RKO (cell line): ENCODE measurements around the gene FCGR2B.
"Not testable (repeated sequence)": the region's sequence is repeated elsewhere in the genome, so short reads cannot be mapped to it uniquely, and the experiment has no call there.

Experiments
- DNase-seq: peaks from one replicate; pipeline ENCODE4 v3.0.0-alpha.2; 2016; ENCODE audit warnings: low spot score

Gene FCGR2B

DNA sequence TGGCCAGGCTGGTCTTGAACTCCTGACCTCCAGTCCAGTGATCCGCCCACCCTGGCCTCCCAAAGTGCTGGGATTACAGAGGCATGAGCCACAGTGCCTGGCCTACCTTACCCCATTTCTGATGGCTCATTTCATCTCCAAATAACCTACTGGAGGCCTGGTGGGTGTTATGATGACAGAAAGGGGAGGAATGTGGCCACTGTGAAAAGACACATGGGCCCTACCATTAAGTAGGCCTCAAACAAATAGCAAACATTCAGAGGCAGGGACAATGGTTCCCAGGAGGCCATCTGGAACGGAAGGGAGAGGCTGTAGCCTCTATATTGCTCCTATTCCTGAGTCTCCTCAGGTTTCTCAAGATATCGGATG, 43.2 kb downstream of the FCGR2B start:
- DNase-seq = no peak

DNA sequence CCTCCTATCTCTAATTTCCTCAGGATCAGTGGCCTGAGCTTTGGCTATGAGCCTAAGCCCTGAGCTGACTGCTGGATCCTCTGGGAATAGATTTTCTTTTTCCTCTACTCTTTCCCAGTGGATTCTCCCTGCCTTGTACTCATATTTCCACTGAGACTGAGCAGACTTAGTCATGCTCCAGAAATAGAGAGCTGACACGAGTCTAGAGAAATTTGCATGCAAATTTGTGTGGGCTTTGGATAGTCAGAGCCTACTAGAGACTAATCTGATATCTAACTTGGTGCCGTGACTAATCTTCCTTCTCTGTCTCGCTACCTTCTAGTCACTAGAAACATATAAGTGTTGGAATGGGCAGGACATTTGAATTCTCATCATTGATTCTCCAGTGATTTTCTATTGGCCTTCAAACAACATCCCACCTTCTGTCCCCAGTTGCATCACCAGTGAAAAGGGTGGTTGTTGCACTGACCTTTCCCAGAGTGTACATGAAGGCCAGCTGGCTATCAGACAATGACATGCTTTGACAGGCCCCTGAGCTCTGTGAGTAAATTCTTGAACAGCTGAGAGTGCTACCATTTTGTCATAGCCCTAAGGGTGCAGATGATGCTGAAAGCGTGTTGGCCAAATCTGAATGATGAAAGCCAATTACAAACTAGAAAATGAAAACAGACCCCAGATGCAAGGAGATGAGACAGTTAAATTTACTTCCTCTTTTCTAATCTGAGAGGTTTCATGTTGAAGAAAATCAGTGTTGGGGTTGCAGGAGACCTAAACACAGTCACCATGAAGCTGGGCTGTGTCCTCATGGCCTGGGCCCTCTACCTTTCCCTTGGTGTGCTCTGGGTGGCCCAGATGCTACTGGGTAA, 43.8 kb downstream of the FCGR2B start, which contains the start of gene FCRLA:
FCRLA (plus strand) TSS at position 748 of the 866 bp plus-strand sequence; CDS start at position 784, 36 bp downstream.
- peak; percentile 87 for DNase-seq

DNA sequence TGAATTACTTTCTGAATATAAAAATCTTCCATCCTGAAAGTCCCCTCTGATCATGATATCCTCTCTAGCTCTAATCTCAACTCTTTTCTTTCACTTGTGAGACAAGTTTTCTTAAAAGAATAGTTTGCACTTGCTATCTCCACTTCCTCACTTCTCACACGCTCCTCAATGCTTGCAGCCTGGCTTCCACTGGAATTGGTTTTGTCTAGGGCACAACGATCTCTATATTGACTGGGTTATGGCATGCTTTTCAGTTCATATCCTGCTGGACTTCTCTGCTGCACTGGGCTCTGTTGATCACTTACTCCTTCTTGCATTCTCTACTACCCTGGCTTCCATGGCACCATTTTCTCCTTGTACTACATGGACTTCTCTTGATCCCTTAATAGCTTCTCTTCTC, 44.6 kb downstream of the FCGR2B start:
- no peak for DNase-seq

DNA sequence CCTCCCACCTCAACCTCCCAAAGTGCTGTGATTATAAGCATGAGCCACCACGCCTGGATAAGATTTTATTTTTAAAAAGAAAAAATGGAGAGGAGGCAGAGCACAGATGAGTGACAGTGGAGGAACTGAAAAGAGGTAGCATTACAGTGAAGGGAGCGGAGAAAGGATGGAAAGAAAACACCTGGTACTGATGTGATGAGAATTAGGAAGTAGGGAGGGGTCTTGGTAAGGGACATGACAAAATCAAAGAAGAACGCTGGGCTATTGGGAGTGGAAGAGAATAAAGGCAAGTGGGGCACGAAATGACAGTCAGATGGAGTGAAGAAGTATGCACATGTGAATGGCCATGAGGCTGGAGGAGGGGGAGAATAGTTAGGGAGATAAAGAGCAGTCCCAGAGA, 46.4 kb downstream of the FCGR2B start:
- no peak for DNase-seq

DNA sequence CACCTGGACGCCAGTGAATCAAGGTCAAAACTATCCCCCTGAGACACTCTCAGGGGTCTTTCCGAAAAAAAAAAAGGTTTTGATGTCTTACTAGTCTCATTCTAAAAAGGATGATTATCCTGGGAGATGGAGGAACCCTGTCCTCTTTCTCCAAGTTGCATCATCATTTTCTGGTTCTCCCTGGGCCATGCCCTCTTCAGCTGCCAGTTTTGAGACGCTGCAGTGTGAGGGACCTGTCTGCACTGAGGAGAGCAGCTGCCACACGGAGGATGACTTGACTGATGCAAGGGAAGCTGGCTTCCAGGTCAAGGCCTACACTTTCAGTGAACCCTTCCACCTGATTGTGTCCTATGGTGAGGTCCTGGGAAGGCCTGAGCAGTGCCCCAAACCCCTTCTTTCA, 47.6 kb downstream of the FCGR2B start:
- no peak for DNase-seq

DNA sequence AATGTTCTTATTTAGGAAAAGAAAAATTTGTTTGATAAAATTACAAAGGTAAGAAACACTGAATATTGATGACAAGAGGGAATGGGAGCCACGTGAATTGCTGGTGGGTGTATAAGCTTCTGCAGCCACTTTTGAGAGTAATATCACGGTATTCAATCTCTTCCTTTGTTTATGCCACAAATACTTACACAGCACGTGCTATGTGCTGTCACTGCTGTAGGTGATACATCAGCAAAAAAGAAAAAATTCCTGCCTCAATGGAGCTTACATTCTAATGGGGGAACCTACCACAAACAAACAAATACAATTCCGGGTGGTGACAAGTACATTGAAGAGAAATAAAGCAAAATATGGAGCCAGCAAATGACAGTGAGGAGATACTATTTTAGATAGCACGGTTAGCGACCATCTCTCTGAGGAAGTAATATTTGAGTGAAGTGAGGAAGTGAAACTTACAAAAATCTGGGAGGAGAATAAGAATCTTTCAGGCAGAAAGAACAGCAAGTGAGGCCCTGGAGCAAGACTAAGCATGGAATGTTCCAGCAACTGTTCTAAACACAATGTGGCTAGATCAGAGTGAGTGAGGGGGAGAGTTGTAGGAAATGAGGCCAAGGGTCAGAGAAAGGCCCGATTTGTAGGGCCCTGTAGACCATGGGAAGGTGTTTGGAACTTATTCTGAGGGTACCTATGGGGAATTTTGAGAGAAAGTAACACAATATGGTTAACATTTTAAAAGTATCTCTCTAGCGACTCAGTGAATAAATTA, 55.8 kb downstream of the FCGR2B start:
- DNase-seq = no peak

DNA sequence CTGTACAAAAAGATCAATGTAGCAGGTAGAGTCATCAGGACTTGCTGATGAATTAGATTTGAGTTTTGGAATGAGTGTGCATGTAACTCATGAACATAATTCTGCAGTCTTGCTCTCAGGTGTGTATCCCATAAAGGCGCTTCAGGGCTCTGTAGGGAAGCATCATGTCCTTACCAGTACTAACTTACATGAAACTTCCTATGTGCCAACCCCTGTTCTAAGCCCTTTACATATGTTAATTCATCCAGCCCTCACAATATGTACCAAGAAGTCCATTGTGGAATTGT, 56.3 kb downstream of the FCGR2B start:
- no peak for DNase-seq

DNA sequence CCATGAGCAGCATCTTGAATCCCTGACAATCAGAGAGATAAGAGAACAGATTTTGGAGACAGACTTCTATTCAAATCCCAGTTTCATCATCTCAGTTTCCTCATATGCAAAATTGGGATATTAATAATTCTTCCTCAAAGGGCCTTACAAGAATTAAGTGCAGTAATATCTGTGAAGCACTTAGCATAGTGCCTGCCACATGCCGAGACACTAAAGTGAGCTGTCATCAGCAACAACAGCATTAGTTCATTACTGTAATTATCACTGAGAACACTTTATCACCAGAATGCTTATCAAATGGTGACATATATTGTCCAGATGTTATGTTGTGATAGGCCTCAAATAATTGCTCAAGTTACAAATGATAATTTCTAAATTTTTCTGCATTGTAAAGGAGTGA, 57.5 kb downstream of the FCGR2B start:
- DNase-seq = no peak

DNA sequence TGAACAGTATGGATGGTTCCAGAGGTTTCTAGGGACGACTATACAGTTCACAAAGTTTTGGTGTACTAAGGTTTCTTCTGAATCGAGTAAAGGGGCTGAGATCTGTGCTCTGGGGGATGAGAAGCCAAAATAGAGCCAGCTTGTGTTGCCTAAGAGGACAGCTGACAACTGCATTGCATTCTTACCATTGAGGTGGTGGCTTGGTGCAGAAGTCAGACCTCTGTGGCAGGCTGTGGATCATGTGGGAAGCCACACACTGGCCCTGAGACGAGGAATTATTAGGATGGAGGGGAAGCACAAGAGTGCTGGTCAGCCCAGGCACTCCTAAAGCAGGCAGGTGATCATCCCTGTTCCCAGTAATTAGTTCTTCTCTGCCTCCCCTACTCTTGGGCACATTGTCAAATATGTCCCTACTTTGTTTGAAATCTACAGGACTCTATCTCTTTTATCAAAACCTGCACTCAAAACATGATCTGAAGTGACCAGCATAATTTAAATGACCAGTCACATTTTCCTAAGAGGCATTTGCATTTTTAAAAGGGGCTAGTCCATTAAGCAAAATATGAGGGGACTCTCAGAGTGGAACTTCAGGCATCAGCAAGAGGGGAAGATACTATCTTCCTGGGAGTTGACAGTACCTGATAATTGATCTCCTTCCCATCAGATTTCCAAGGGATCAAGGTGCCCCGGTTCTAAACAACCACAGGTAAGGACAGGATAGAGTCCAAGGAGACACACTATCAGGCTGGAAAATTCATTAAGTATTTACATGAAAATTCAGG, 58.2 kb downstream of the FCGR2B start, which contains the start of gene FCRLB:
FCRLB (plus strand) TSS at position 589 of the 782 bp plus-strand sequence. CDS start 1,129 bp downstream, outside the sequence.
- DNase-seq = no peak

DNA sequence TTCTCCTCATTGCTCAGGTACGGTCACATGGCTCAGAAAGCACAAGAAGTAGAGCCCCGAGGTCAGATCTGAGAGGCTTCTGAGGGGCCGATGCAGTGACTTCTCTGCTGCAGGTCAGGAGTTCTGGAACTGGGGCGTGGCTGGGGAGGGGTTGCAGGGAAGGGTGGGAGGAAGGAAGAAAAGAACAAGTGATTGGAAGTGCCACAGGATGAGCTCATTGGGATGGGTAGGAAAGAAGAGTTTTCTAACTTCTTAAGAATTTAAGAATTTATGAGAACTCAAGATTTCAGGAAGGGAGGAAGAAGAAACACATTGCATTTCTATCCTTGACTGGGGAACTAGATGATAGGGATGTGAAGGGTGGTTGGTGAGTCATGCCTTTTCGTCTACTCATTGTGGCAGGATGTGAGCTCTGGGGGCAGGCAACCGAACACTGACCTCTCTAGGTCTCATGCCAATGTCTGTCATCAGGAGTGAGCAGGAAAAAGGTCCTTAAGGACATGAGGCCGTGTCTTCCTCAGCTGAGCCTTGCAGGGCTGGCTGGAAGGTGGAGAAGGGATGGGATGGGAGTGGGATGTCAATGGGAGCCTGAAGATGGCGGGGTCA, 58.9 kb downstream of the FCGR2B start:
- DNase-seq = peak; percentile 71

DNA sequence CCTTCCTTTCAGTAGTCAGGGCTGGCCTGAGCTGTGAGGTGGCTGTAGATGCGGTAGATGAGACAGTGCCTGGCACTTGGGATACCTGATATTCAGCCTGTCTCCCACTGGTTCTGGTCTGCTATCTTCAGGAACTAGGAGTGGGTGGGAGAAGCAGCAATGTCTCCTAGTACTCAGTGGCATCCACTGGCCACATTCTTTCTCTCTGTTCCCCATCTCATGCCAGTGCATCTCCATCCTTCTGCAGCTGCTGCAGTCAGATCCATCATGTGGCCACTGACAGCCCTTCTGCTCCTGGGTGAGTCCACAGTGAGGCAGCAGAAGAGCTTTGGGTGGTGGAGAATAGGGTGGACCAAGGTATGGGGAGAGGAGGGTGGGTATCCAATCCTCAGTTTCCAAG, 59.5 kb downstream of the FCGR2B start:
- no peak for DNase-seq

DNA sequence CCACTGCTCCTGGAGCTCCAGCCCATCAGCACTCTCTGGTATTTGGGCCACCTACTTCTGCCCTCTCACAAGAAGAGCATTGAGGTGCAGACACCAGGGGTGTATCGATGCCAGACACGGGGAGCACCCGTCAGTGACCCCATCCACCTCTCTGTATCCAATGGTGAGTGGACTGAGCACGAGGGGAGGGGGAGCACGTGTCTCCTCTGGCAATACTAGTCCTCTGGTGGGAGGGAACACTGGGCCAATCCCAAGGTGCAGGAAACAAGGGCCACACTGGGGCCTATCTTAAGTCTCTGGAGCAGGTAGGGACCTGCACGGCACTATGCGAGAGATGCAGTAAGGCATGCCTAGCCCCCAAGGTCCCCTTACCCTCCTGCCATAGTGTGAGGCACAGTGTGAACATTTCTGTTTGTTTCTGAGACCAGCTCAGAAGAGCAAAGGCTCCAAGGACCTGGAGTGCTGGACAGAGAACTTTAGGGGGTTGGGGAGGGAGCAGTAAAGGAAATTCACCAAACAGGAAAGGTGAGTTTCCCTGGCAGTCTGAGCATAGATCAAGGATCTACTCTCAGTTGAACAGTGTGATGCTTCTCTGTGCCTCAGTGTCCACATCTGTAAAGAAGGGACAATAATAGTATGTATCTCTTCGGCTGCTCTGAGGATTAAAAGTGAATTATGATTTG, 60.7 kb downstream of the FCGR2B start:
- no peak for DNase-seq

DNA sequence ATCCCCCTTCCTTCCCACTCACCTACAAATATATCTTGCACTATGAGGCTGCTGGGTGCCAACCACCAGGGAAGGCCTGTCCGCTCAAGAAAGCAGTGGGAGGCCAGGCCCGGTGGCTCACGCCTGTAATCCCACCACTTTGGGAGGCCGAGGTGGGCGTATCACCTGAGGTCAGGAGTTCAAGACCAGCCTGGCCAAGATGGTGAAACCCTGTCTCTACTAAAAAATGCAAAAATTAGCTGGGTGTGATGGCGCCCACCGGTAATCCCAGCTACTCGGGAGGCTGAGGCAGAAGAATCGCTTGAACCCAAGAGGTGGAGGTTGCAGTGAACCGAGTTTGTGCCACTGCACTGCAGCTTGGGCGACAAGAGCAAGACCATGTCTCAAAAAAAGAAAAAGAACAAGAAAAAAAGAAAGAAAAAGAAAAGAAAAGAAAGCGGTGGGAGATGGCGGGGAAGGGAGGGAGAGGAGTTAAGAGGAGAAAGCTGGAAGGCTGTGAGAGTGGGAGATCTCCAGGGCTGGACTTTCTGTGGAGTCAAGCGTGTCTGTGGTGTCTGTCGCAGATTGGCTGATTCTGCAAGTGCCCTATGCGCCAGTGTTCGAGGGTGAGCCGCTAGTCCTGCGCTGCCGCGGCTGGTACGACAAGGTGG, 62.4 kb downstream of the FCGR2B start:
- not testable (repeated sequence) for DNase-seq

DNA sequence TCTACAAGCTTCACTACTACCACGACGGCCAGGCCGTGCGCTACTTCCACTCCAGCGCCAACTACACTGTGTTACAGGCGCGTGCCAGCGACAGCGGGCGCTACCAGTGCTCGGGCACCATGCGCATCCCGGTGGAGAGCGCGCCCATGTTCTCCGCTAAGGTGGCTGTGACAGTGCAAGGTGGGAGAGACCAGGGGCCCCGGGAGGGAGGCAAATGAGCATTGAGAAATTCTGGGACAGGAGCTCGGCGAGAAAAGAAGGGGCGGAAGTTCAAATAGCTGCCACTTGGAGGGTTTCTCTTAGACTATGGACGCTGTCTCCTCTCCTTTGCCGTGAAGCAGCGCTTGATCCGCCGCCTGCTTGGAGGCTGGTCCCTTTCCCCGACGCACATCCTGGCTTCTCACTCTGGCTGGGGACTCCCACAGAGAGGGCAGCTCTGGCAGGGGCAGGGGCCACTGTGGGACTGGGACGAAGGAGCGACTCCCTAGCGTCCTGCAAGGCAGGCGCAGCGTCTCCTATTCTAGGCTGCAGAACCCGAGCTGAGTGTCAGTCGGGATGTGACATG, 63.0 kb downstream of the FCGR2B start:
- peak; percentile 57 for DNase-seq

DNA sequence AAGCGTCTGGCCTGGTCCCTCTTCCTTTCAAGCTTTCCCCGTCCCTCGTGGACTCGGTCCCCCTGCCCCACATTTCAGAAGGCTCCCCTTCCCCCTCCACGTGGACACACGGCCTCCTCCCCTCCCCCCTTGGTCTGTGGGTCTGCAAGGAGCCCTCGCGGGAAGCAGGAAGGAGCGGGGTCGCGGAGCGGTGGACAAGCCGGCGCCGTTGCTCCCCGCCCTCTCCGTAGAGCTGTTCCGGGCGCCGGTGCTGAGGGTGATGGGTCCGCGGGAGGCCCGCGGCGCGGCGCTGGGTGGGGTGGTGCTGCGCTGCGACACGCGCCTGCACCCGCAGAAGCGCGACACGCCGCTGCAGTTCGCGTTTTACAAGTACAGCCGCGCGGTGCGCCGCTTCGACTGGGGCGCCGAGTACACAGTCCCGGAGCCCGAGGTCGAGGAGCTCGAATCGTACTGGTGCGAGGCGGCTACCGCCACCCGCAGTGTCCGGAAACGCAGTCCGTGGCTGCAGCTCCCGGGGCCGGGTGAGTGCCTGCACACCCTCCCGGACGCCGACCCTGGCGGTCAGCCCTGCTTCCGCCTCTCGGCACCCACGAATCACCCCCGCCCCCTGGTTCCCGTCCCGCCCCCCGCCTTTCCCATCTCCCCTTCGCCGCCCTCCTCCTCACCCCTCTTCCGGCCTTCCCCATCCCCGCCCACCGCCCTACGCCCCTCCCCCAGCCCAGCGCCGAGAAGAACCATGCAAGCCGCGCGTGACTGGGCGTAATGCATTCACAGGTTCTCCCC, 63.7 kb downstream of the FCGR2B start:
- peak; percentile 70 for DNase-seq

DNA sequence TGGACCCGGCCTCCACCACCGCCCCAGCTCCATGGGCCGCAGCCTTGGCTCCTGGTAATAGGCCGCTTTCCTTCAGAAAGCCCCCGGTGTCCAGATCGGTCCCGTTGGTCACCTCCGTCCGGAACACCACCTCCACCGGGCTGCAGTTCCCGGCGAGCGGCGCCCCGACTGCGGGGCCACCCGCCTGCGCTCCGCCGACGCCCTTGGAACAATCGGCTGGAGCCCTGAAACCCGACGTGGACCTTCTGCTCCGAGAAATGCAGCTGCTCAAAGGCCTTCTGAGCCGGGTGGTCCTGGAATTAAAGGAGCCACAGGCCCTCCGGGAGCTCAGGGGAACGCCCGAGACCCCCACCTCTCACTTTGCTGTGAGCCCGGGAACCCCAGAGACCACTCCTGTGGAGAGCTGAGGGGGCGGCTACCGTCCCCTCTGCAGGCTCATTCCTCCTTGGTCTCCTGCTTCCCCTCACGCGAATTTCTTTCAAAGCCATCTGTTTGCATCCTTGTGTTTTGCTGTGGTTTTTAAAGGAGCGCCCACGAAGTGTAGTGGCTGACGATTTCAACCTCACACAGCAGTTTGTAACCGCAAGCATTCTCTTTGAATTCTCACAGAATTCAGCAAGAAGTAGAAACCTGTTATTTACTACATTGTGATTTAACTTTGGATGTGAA, 64.4 kb downstream of the FCGR2B start:
- no peak for DNase-seq
